Immature natural killer cell (primary cell): Measurements from ENCODE around the gene SYDE1. TPM values are rescaled to one million over a fixed set of nuclear protein-coding genes. Genes with fewer than 3 reads are reported as not detected.
A peak's percentile ranks its signal among the peaks of the same experiment; 100 is the strongest.

ENCODE experiments used
- DNase-seq, 3 donors: peaks; one replicate each; pipeline ENCODE4 v3.0.0; 2022; ENCODE audit warnings: mixed read lengths in 1 of 3
- H3K27ac Mint-ChIP-seq, 6 donors: one replicate each; pipeline ENCODE4 v1.8.0; 2020; ENCODE audit warnings: mixed read lengths in 6 of 6, mild to moderate bottlenecking in 5 of 6, inconsistent platforms in 4 of 6, moderate library complexity in 3 of 6
- H3K27me3 Mint-ChIP-seq, 3 donors: one replicate each; pipeline ENCODE4 v1.8.0; 2020 to 2021; ENCODE audit warnings: low read depth in 3 of 3, mild to moderate bottlenecking in 3 of 3, mixed read lengths in 3 of 3, moderate library complexity in 3 of 3, inconsistent platforms in 1 of 3
- H3K36me3 Mint-ChIP-seq, 3 donors: one replicate each; pipeline ENCODE4 v1.8.0; 2020; ENCODE audit warnings: mixed read lengths in 3 of 3, inconsistent platforms in 2 of 3, mild to moderate bottlenecking in 2 of 3
- H3K4me1 Mint-ChIP-seq, 2 donors: one replicate each; pipeline ENCODE4 v1.8.0; 2020; ENCODE audit warnings: inconsistent platforms in 2 of 2, mild to moderate bottlenecking in 2 of 2, mixed read lengths in 2 of 2, moderate library complexity in 1 of 2
- H3K4me3 Mint-ChIP-seq, 5 donors: one replicate each; pipeline ENCODE4 v1.8.0; 2020; ENCODE audit warnings: mild to moderate bottlenecking in 5 of 5, mixed read lengths in 5 of 5, inconsistent platforms in 3 of 5, moderate library complexity in 3 of 5
- H3K9me3 Mint-ChIP-seq, 6 donors: one replicate each; pipeline ENCODE4 v1.8.0; 2020; ENCODE audit warnings: mild to moderate bottlenecking in 6 of 6, mixed read lengths in 6 of 6, inconsistent platforms in 4 of 6, moderate library complexity in 3 of 6
- polyA plus RNA-seq, 3 donors: library from polyadenylated mRNA; unstranded; fragments of 300-500 nt; fragmentation: Illumina TruSeq; gene quantifications; one replicate each; pipeline ENCODE4 v1.2.3, GENCODE V29; 2021

SYDE1 gene
- polyA plus RNA-seq, 3 donors from 2014 or later = not detected

- Mint-ChIP-seq H3K27me3 (peaks cover 0 to 11% (median 4%) of the 10 kb centered on the region in 3 donors), H3K36me3 (no peaks in the 10 kb centered on the region), H3K9me3 (no peaks in the 10 kb centered on the region), H3K4me1 (no peaks in the 10 kb centered on the region), H3K4me3 (no peak overlapping the region), H3K27ac (no peak overlapping the region)
- DNase-seq = no peak
These were observed 42.5 kb downstream of the SYDE1 start for GRCh38 chr19:15149737-15150136.

DNA sequence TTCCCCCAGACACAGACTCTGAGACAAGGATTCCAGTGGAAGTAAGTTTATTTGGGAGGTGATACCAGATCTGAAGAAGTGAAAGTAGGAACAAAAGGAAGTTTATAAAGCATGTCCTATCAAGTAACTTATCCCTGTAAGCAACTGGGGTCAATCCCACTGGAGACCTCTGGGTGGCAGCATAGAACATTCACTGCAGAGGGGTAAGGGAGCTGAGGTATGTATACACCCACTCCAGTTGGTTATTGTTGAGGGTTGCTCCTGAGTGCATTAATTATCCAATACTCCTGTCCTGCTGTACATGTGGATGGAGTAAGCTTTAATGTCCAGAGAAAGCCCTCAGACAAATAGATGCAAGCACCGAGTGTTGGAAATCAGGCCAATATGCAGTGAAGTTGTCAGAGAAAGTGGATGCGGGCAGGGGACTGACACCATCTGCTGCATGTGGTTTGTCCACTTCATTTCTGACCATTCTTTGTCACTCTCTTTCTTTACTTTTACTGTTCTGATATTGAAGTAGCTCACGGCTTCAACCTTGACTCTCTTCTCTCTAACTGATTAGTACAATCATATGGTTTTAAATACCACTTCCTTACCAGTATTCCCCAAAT is 46.9 kb downstream of the SYDE1 start:
- H3K27me3 Mint-ChIP-seq = peaks cover 1 to 11% (median 2%) of the 10 kb centered on the region in 3 donors
- no peaks in the 10 kb centered on the region for H3K4me1 Mint-ChIP-seq
- no peaks in the 10 kb centered on the region for H3K36me3 Mint-ChIP-seq
- H3K27ac Mint-ChIP-seq = no peak overlapping the region
- no peak overlapping the region for H3K4me3 Mint-ChIP-seq
- peak in 2 of 3 donors; percentile 11 to 23 for DNase-seq
- peaks cover 0 to 2% (median 0%) of the 10 kb centered on the region in 6 donors for H3K9me3 Mint-ChIP-seq

GRCh38 chr19:15155296-15155695 is 48.1 kb downstream of the SYDE1 start:
- Mint-ChIP-seq H3K27ac (no peak overlapping the region), H3K4me1 (no peaks in the 10 kb centered on the region), H3K4me3 (no peak overlapping the region), H3K9me3 (peaks cover 0 to 2% (median 0%) of the 10 kb centered on the region in 6 donors), H3K27me3 (peaks cover 1 to 13% (median 2%) of the 10 kb centered on the region in 3 donors), H3K36me3 (no peaks in the 10 kb centered on the region)
- DNase-seq = no peak

DNA sequence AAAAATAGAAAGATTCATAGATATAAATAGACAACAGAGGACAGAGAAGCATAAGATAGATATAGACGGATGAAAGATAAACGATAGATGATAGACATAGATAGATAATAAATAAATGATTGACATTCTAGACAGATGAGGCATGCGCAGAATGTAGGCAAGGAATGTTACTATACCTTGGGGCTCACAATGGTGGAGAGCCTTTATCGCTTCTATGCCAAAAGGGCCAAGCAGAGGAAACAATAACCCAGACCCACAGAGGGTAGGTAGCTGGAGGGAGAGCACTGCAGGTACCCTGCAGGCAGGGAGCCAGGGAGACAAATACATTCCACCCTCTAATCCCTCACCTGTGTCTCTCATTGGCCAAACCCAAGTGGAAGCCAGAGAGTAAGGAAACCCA is 49.2 kb downstream of the SYDE1 start:
- Mint-ChIP-seq H3K4me1 (no peaks in the 10 kb centered on the region), H3K27ac (no peak overlapping the region), H3K9me3 (peaks cover 0 to 2% (median 0%) of the 10 kb centered on the region in 6 donors), H3K36me3 (no peaks in the 10 kb centered on the region), H3K27me3 (peaks cover 0 to 11% (median 1%) of the 10 kb centered on the region in 3 donors), H3K4me3 (no peak overlapping the region)
- no peak for DNase-seq

GRCh38 chr19:15159251-15159650 is 52.0 kb downstream of the SYDE1 start:
- Mint-ChIP-seq H3K4me1 (no peaks in the 10 kb centered on the region), H3K27me3 (peaks cover 0 to 2% (median 1%) of the 10 kb centered on the region in 3 donors), H3K9me3 (peaks cover 0 to 2% (median 0%) of the 10 kb centered on the region in 6 donors), H3K36me3 (no peaks in the 10 kb centered on the region), H3K4me3 (no peak overlapping the region), H3K27ac (no peak overlapping the region)
- DNase-seq = no peak

DNA sequence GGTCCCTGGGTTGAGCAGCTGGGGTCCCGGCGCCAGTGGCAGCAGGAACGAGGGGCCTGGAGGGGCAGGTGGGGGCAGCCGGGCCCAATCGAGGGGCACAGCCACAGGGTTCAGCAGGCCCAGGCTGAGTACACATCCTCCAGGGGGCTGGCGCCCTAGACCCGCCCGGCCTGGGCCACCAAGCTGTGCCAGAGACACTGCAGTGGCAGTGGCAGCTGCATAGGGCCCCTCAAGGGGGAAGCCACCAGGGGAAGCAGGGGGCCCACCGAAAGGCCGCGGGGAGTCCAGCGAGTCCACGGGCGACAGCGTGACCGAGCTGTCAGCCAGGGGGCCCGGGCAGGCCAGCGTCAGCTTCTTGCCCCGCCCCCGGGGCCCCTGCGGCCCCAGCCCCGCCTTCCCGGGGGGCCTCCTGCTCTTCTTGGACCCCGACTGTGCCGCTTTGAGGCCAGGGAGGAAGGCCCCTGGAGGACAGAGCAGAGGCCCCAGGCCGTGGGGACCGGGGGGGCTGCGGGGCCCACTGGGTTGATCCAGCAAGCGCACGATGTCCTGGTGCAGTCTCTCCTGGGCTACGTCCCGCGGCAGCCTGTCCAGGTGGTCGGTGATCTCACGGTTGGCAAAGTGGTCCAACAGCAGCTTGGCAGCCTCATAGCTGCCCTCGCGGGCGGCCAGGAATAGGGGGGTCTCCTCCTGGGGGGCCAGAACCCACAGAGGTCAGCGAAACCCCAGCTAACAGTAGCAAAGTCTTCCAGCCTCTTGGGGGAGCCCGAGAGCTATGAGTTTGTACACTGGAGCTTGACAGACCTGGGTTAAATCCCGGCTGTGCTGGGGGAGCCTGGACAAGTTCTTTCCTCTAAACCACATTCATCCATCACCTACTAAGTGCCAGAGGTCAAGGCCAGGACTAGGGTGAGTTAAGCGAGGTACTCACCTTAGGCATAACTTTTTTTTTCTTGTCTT is 54.1 kb downstream of the SYDE1 start:
- no peaks in the 10 kb centered on the region for H3K36me3 Mint-ChIP-seq
- no peak for DNase-seq
- H3K4me1 Mint-ChIP-seq = no peaks in the 10 kb centered on the region
- H3K9me3 Mint-ChIP-seq = peaks cover 0 to 7% (median 0%) of the 10 kb centered on the region in 6 donors
- no peak overlapping the region for H3K27ac Mint-ChIP-seq
- peaks cover 0 to 2% (median 1%) of the 10 kb centered on the region in 3 donors for H3K27me3 Mint-ChIP-seq
- no peak overlapping the region for H3K4me3 Mint-ChIP-seq

Other genes with a start within 250 kb of the SYDE1 start
- not detected for gene OR7A17, start 221.3 kb upstream of the SYDE1 start, polyA plus RNA-seq
- gene OR7C2, start 165.9 kb upstream of the SYDE1 start, polyA plus RNA-seq = not detected
- not detected for gene SLC1A6, start 127.5 kb upstream of the SYDE1 start, polyA plus RNA-seq
- gene CASP14, start 57.9 kb upstream of the SYDE1 start, polyA plus RNA-seq = not detected
- gene OR1I1, start 25.2 kb upstream of the SYDE1 start, polyA plus RNA-seq = not detected
- gene NOTCH3, start 93.6 kb downstream of the SYDE1 start, polyA plus RNA-seq = not detected
- not detected for gene EPHX3, start 125.0 kb downstream of the SYDE1 start, polyA plus RNA-seq
- gene BRD4, start 225.1 kb downstream of the SYDE1 start, polyA plus RNA-seq = 10 to 100 TPM in 1 of 3 donors, 1 to 10 TPM in 2; 4.3 to 16.7 (median 7.0) TPM